KMS-11 (cell line): Measurements from ENCODE around the gene TBXAS1.
"Not testable (repeated sequence)": the region's sequence is repeated elsewhere in the genome, so short reads cannot be mapped to it uniquely, and the experiment has no call there.

Experiments
- H2AFZ ChIP-seq: fragments of 200-600 bp; sonication (generic); 2 replicates; pipeline ENCODE4 v1.6.1; 2016; ENCODE audit warnings: antibody characterized with exemption, mixed run types, low read depth
- H3K27ac ChIP-seq: fragments of 200-600 bp; sonication (generic); 2 replicates; pipeline ENCODE4 v1.6.1; 2016; ENCODE audit warnings: mild to moderate bottlenecking, mixed run types
- H3K27me3 ChIP-seq: fragments of 200-600 bp; sonication (generic); 2 replicates; pipeline ENCODE4 v1.6.1; 2017; ENCODE audit warnings: mild to moderate bottlenecking, low read depth, mixed run types, moderate library complexity; ENCODE audit not compliant: insufficient read depth
- H3K36me3 ChIP-seq: fragments of 200-600 bp; sonication (generic); 2 replicates; pipeline ENCODE4 v1.6.1; 2017; ENCODE audit warnings: mild to moderate bottlenecking, mixed run types; ENCODE audit not compliant: insufficient read depth
- H3K4me1 ChIP-seq: fragments of 200-600 bp; sonication (generic); 2 replicates; pipeline ENCODE4 v1.6.1; 2016; ENCODE audit warnings: mild to moderate bottlenecking, low read depth, mixed run types; ENCODE audit not compliant: poor library complexity, severe bottlenecking
- H3K4me2 ChIP-seq: fragments of 200-600 bp; sonication (generic); 2 replicates; pipeline ENCODE4 v1.7.0; 2016; ENCODE audit warnings: mild to moderate bottlenecking, mixed run types
- H3K4me3 ChIP-seq: fragments of 200-600 bp; sonication (generic); IDR thresholded peaks from 2 replicates; pipeline ENCODE4 v1.6.1; 2017; ENCODE audit warnings: low read depth, low read length, mixed read lengths; ENCODE audit not compliant: insufficient read depth
- H3K79me2 ChIP-seq: fragments of 200-600 bp; sonication (generic); 2 replicates; pipeline ENCODE4 v1.6.1; 2016; ENCODE audit warnings: low read depth, mixed run types; ENCODE audit not compliant: insufficient read depth
- H3K9ac ChIP-seq: fragments of 200-600 bp; sonication (generic); 2 replicates; pipeline ENCODE4 v1.6.1; 2016; ENCODE audit warnings: mild to moderate bottlenecking, mixed run types
- H4K20me1 ChIP-seq: fragments of 200-600 bp; sonication (generic); 2 replicates; pipeline ENCODE4 v1.6.1; 2016; ENCODE audit warnings: mild to moderate bottlenecking, mixed run types; ENCODE audit not compliant: insufficient read depth
- CTCF ChIP-seq: fragments of 200-600 bp; sonication (generic); conservative IDR thresholded peaks from 2 replicates; pipeline ENCODE4 v1.6.1; 2017; ENCODE audit warnings: low read depth, mild to moderate bottlenecking, antibody characterized with exemption, low read length, moderate library complexity, mixed read lengths

Gene TBXAS1

DNA sequence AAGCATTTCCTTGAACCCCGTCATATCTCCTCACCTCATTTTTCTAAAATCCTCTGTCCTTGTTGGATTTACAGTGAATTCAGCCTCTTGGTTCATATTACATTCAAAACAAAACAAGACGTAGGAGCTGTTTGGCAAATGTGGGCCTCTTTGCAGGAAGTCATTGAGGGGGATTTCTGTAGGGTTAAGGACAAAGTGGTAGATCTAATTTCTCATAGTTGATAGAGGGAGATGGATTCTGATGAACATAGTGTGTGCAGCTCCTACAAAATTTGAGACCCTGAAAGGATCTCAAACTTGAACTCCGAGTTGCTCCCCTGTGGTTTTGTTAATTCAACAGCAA, 682 bp downstream of the TBXAS1 start:
- no peaks in the 10 kb centered on the region for H4K20me1 ChIP-seq
- no peaks in the 10 kb centered on the region for H3K4me1 ChIP-seq
- H3K9ac ChIP-seq: no peak overlapping the region
- H3K4me3 ChIP-seq: no peak overlapping the region
- TF ChIP-seq CTCF: no peak
- no peak overlapping the region for H3K4me2 ChIP-seq
- no peaks in the 10 kb centered on the region for H3K36me3 ChIP-seq
- no peaks in the 10 kb centered on the region for H3K27me3 ChIP-seq
- H3K27ac ChIP-seq: no peak overlapping the region
- no peak overlapping the region for H2AFZ ChIP-seq
- H3K79me2 ChIP-seq: no peaks in the 10 kb centered on the region

- Histone ChIP-seq H3K4me2 (no peak overlapping the region), H3K79me2 (no peaks in the 10 kb centered on the region), H3K36me3 (no peaks in the 10 kb centered on the region), H4K20me1 (no peaks in the 10 kb centered on the region), H3K27me3 (no peaks in the 10 kb centered on the region), H3K27ac (no peak overlapping the region), H3K9ac (no peak overlapping the region), H3K4me1 (no peaks in the 10 kb centered on the region), H3K4me3 (no peak overlapping the region), H2AFZ (no peak overlapping the region)
- no peak for TF ChIP-seq CTCF
These were observed 1.2 kb downstream of the TBXAS1 start for GRCh38 chr7:139830292-139830691.

DNA sequence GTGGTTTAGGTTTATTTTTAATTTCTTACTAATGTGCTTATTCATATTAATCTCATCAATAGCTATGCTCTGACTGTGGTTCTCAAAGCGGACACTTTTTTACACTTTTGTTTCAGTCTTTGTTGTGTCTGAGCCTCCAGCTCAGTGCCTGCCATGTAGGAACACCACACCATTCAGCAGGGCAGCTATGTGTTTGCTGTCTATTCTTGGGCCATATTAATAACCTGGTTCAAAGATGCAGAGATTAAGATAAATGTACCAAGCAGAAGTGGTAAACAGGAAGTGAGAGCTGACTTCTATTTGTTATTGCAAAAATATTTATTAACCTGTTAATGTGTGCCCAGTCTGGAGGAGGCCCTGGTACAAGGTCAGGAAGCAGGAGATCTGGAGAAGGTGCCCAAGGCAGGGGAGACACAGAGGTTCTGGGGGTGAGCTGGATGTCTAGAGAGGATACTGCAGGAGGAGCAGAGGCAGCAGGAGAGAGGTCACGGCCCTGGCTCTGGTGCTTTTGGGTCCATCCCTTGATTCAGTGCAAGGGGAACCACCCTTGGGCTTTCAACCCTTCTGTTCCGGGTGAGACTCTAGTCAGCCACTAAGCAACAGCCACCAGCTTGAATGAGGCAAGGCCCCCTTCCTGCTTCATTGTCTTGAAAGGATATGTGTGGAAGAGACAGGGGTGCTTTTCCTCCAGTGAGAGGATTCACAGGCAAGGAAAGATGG, 1.9 kb downstream of the TBXAS1 start:
- Histone ChIP-seq H3K4me3 (no peak overlapping the region), H3K9ac (no peak overlapping the region), H3K27ac (no peak overlapping the region)

GRCh38 chr7:139835848-139836247, 6.8 kb downstream of the TBXAS1 start:
- not testable (repeated sequence) for H3K4me1 ChIP-seq, H3K27ac ChIP-seq, H3K4me2 ChIP-seq, H3K36me3 ChIP-seq, H2AFZ ChIP-seq, H4K20me1 ChIP-seq, H3K9ac ChIP-seq, H3K27me3 ChIP-seq, H3K4me3 ChIP-seq, H3K79me2 ChIP-seq

More for the DNA sequence above, 1.9 kb downstream of the TBXAS1 start:
- Histone ChIP-seq H3K4me2 (no peak overlapping the region), H2AFZ (no peak overlapping the region), H3K4me1 (no peaks in the 10 kb centered on the region), H3K27me3 (no peaks in the 10 kb centered on the region), H3K79me2 (no peaks in the 10 kb centered on the region), H3K36me3 (no peaks in the 10 kb centered on the region), H4K20me1 (no peaks in the 10 kb centered on the region)
- no peak for TF ChIP-seq CTCF

GRCh38 chr7:139837291-139837690, 8.2 kb downstream of the TBXAS1 start:
- not testable (repeated sequence) for H3K27ac ChIP-seq, H4K20me1 ChIP-seq, H3K9ac ChIP-seq, H3K27me3 ChIP-seq, H3K36me3 ChIP-seq, H3K4me2 ChIP-seq, H2AFZ ChIP-seq, H3K4me1 ChIP-seq, H3K79me2 ChIP-seq, H3K4me3 ChIP-seq
